ENCODE results near the gene SAP25. TPM values are rescaled to one million over a fixed set of nuclear protein-coding genes. Genes with fewer than 3 reads are reported as not detected.

SAP25 gene
- total RNA-seq, 2 donors from 2014 or later, result 2.5 to 19.5 TPM

- H3K27ac ChIP-seq, result peak overlapping the region; percentile 93 to 94
- 9% methylated on average over 2 of the region's 2 CpGs for WGBS
- intact Hi-C loops (cut with DNase I), result no loop called here
- H3K4me3 ChIP-seq, result no peak overlapping the region
- peaks cover 44% of the 10 kb centered on the region for H3K4me1 ChIP-seq (replicated peaks)
- no peaks in the 10 kb centered on the region for H3K36me3 ChIP-seq
- TF ChIP-seq POLR2A (IDR thresholded peaks at IDR 0.05), result no peak
- peak; percentile 34 for TF ChIP-seq POLR2AphosphoS5 (IDR thresholded peaks at IDR 0.05)
- peak in 2 of 4 experiments; percentile 16 to 25 for TF ChIP-seq CTCF (IDR thresholded peaks at IDR 0.05)
- no peak for DNase-seq (ENCODE audit: low spot score)
- H3K27me3 ChIP-seq (replicated peaks; ENCODE audit: insufficient read depth), result no peaks in the 10 kb centered on the region
- H3K9me3 ChIP-seq, result no peaks in the 10 kb centered on the region
Measured at GRCh38 chr7:100547872-100548271, 25.8 kb downstream of the SAP25 start.

- H3K9me3 ChIP-seq, result no peaks in the 10 kb centered on the region
- WGBS, result 30% methylated on average over 9 of the region's 9 CpGs
- no peaks in the 10 kb centered on the region for H3K36me3 ChIP-seq
- H3K4me1 ChIP-seq (replicated peaks), result peaks cover 44% of the 10 kb centered on the region
- intact Hi-C loops (cut with DNase I), result no loop called here
- DNase-seq (ENCODE audit: low spot score), result no peak
- no peak overlapping the region for H3K4me3 ChIP-seq
- TF ChIP-seq POLR2AphosphoS5 (IDR thresholded peaks at IDR 0.05), result no peak
- no peak for TF ChIP-seq CTCF (IDR thresholded peaks at IDR 0.05)
- no peak for TF ChIP-seq POLR2A (IDR thresholded peaks at IDR 0.05)
- peak overlapping the region; percentile 93 to 94 for H3K27ac ChIP-seq
- no peaks in the 10 kb centered on the region for H3K27me3 ChIP-seq (replicated peaks; ENCODE audit: insufficient read depth)
Measured at GRCh38 chr7:100546926-100547800, 26.5 kb downstream of the SAP25 start.

GRCh38 chr7:100546129-100546925 lies 27.4 kb downstream of the SAP25 start:
- intact Hi-C loops (cut with DNase I), result no loop called here
- WGBS, result 34% methylated on average over 10 of the region's 10 CpGs

GRCh38 chr7:100545360-100546128 lies 28.2 kb downstream of the SAP25 start:
- Histone ChIP-seq H3K4me1 (replicated peaks) (peaks cover 44% of the 10 kb centered on the region), H3K27me3 (replicated peaks; ENCODE audit: insufficient read depth) (no peaks in the 10 kb centered on the region), H3K36me3 (no peaks in the 10 kb centered on the region), H3K9me3 (no peaks in the 10 kb centered on the region), H3K4me3 (peak overlapping the region in 1 of 2 donors; percentile 3), H3K27ac (peak overlapping the region; percentile 93 to 94)
- TF ChIP-seq POLR2AphosphoS5 (IDR thresholded peaks at IDR 0.05) (peak; percentile 20), CTCF (IDR thresholded peaks at IDR 0.05) (peak in 1 of 4 experiments; percentile 13), POLR2A (IDR thresholded peaks at IDR 0.05) (no peak)
- 7% methylated on average over 3 of the region's 3 CpGs for WGBS
- intact Hi-C loops (cut with DNase I), result no loop called here
- peak; percentile 35 for DNase-seq (ENCODE audit: low spot score)

More at GRCh38 chr7:100546129-100546925, 27.4 kb downstream of the SAP25 start:
- Histone ChIP-seq H3K36me3 (no peaks in the 10 kb centered on the region), H3K27ac (peak overlapping the region; percentile 93 to 94), H3K9me3 (no peaks in the 10 kb centered on the region), H3K4me1 (replicated peaks) (peaks cover 44% of the 10 kb centered on the region), H3K4me3 (no peak overlapping the region), H3K27me3 (replicated peaks; ENCODE audit: insufficient read depth) (no peaks in the 10 kb centered on the region)
- TF ChIP-seq POLR2AphosphoS5 (IDR thresholded peaks at IDR 0.05) (no peak), CTCF (IDR thresholded peaks at IDR 0.05) (no peak), POLR2A (IDR thresholded peaks at IDR 0.05) (no peak)
- no peak for DNase-seq (ENCODE audit: low spot score)

Measured in prostate gland (tissue), 2 donors.